Measurements from ENCODE around the gene PACS1. TPM values are rescaled to one million over a fixed set of nuclear protein-coding genes. Genes with fewer than 3 reads are reported as not detected.
"Not testable (repeated sequence)": the region's sequence is repeated elsewhere in the genome, so short reads cannot be mapped to it uniquely, and the experiment has no call there.

Gene PACS1
- total RNA-seq, 1 experiment from 2014 or later: 91.8 TPM

GRCh38 chr11:66248903-66249302 lies 178.8 kb downstream of the PACS1 start:
- H3K9me3 ChIP-seq (ENCODE audit: control insufficient read depth, insufficient read depth, low read depth, low read length): no peaks in the 10 kb centered on the region
- CTCF ChIA-PET: no interaction called here
- H3K27me3 ChIP-seq (ENCODE audit: control insufficient read depth, insufficient read depth, low read length): no peaks in the 10 kb centered on the region
- no TSS peak for BruUV-seq (replicated peaks)
- intact Hi-C loops (cut with micrococcal nuclease; ENCODE audit: unreplicated experiment): no loop called here
- POLR2A ChIA-PET: no interaction called here
- DNase-seq (ENCODE audit: low read depth, low spot score): no peak
- no peak for TF ChIP-seq TCF7L2 (IDR thresholded peaks at IDR 0.05; ENCODE audit: low read depth, low read length)
- no peak for TF ChIP-seq REST (IDR thresholded peaks at IDR 0.05; ENCODE audit: insufficient read depth in 1 of 2, low read depth in 2 of 2, low read length in 1 of 2)
- H3K27ac ChIP-seq (ENCODE audit: low read length): no peak overlapping the region
- ATAC-seq: no peak
- no peaks in the 10 kb centered on the region for H3K4me1 ChIP-seq (ENCODE audit: control insufficient read depth, insufficient read depth, low read length)
- no peak overlapping the region for H3K4me3 ChIP-seq (ENCODE audit: low read depth in 2 of 2, low read length in 2 of 2)
- in situ Hi-C loops (cut with HindIII; ENCODE audit: low pct_unique_long_range_greater_than_20kb, low sequenced_read_pairs): no loop called here
- H3K36me3 ChIP-seq (ENCODE audit: control insufficient read depth, insufficient read depth, low read length): no peaks in the 10 kb centered on the region

GRCh38 chr11:66251809-66252208 lies 181.7 kb downstream of the PACS1 start:
- ATAC-seq: no peak
- in situ Hi-C loops (cut with HindIII; ENCODE audit: low pct_unique_long_range_greater_than_20kb, low sequenced_read_pairs): no loop called here
- DNase-seq (ENCODE audit: low read depth, low spot score): no peak
- intact Hi-C loops (cut with micrococcal nuclease; ENCODE audit: unreplicated experiment): no loop called here
- peaks cover 3% of the 10 kb centered on the region; the same call in 1 of the 2 replicates for H3K4me1 ChIP-seq (ENCODE audit: control insufficient read depth, insufficient read depth, low read length)
- no peaks in the 10 kb centered on the region for H3K27me3 ChIP-seq (ENCODE audit: control insufficient read depth, insufficient read depth, low read length)
- ChIA-PET CTCF (no interaction called here), POLR2A (interaction anchor here (0.5 kb wide), 1 partner anchor 200 kb away, joined by 3 read pairs; the partner anchor contains the start of gene SF3B2)
- no peak overlapping the region for H3K4me3 ChIP-seq (ENCODE audit: low read depth in 2 of 2, low read length in 2 of 2)
- H3K36me3 ChIP-seq (ENCODE audit: control insufficient read depth, insufficient read depth, low read length): no peaks in the 10 kb centered on the region
- no peaks in the 10 kb centered on the region for H3K9me3 ChIP-seq (ENCODE audit: control insufficient read depth, insufficient read depth, low read depth, low read length)
- H3K27ac ChIP-seq (ENCODE audit: low read length): no peak overlapping the region
- no TSS peak for BruUV-seq (replicated peaks)
- peak; percentile 45 for TF ChIP-seq POLR2AphosphoS5 (IDR thresholded peaks at IDR 0.05; ENCODE audit: low read depth, low read length)
- TF ChIP-seq SIN3A (IDR thresholded peaks at IDR 0.05; ENCODE audit: borderline replicate concordance, insufficient read depth, low read depth, low read length): no peak

GRCh38 chr11:66253081-66253480 lies 183.0 kb downstream of the PACS1 start:
- DNase-seq (ENCODE audit: low read depth, low spot score); H3K4me3 ChIP-seq (ENCODE audit: low read depth in 2 of 2, low read length in 2 of 2); H3K27me3 ChIP-seq (ENCODE audit: control insufficient read depth, insufficient read depth, low read length); H3K9me3 ChIP-seq (ENCODE audit: control insufficient read depth, insufficient read depth, low read depth, low read length); BruUV-seq (replicated peaks); H3K36me3 ChIP-seq (ENCODE audit: control insufficient read depth, insufficient read depth, low read length); H3K4me1 ChIP-seq (ENCODE audit: control insufficient read depth, insufficient read depth, low read length); in situ Hi-C loops (cut with HindIII; ENCODE audit: low pct_unique_long_range_greater_than_20kb, low sequenced_read_pairs); ATAC-seq; intact Hi-C loops (cut with micrococcal nuclease; ENCODE audit: unreplicated experiment); H3K27ac ChIP-seq (ENCODE audit: low read length): not testable (repeated sequence)
- ChIA-PET POLR2A (interaction anchor here (0.7 kb wide), 1 partner anchor 142 kb away, joined by 9 read pairs; no protein-coding TSS in a partner anchor), CTCF (interaction anchor here (0.7 kb wide), 1 partner anchor 17 kb away, joined by 3 read pairs; no protein-coding TSS in a partner anchor)

GRCh38 chr11:66258473-66258893 lies 188.4 kb downstream of the PACS1 start:
- peak overlapping the region; percentile 86 for H3K27ac ChIP-seq (ENCODE audit: low read length)
- BruUV-seq (replicated peaks): no TSS peak
- H3K9me3 ChIP-seq (ENCODE audit: control insufficient read depth, insufficient read depth, low read depth, low read length): no peaks in the 10 kb centered on the region
- CTCF ChIA-PET: interaction anchor here (0.6 to 1.1 kb wide), 4 partner anchors 24 to 57 kb away, joined by 3 to 6 read pairs (median 4); no protein-coding TSS in a partner anchor
- intact Hi-C loops (cut with micrococcal nuclease; ENCODE audit: unreplicated experiment) (loop anchor here (1.0 kb wide), 1 partner anchor 36 kb away; no protein-coding TSS in a partner anchor), in situ Hi-C loops (cut with HindIII; ENCODE audit: low pct_unique_long_range_greater_than_20kb, low sequenced_read_pairs) (no loop called here)
- DNase-seq (ENCODE audit: low read depth, low spot score) (no peak), ATAC-seq (peak; percentile 3)
- no peaks in the 10 kb centered on the region for H3K27me3 ChIP-seq (ENCODE audit: control insufficient read depth, insufficient read depth, low read length)
- H3K4me1 ChIP-seq (ENCODE audit: control insufficient read depth, insufficient read depth, low read length): peaks cover 7% of the 10 kb centered on the region
- H3K4me3 ChIP-seq (ENCODE audit: low read depth in 2 of 2, low read length in 2 of 2): peak overlapping the region; percentile 83
- H3K36me3 ChIP-seq (ENCODE audit: control insufficient read depth, insufficient read depth, low read length): 0 out of 2 replicates have a peak, but pooled peaks cover 4% of the 10 kb centered on the region
- POLR2A ChIA-PET: no interaction called here
- TF ChIP-seq CTCF (IDR thresholded peaks at IDR 0.05): no peak; the same call in 1 of the 2 replicates
- no peak for TF ChIP-seq TCF7L2 (IDR thresholded peaks at IDR 0.05; ENCODE audit: low read depth, low read length)
- 0 out of 2 replicates have a peak, but pooled peaks have one; percentile 15 for TF ChIP-seq POLR2AphosphoS5 (IDR thresholded peaks at IDR 0.05; ENCODE audit: low read depth, low read length)

All from Panc1 (cell line).